Naive thymus-derived CD4-positive, alpha-beta T cell (primary cell): Measurements from ENCODE around the gene DGUOK. TPM values are rescaled to one million over a fixed set of nuclear protein-coding genes. Genes with fewer than 3 reads are reported as not detected.

Experiments
- ATAC-seq: fragments of 150-1000 bp; cut with Tn5 transposase; 2 replicates; pipeline ENCODE4 v1.10.0; 2021; ENCODE audit warnings: mild to moderate bottlenecking, moderate library complexity
- CTCF ChIA-PET: fragments of 350-600 bp; sonication (Branson Sonifier 250); formaldehyde crosslinking; loops from one replicate; lab custom pipeline; 2021; ENCODE audit warnings: antibody characterized with exemption; lab: Charles Lee
- POLR2A ChIA-PET: fragments of 350-600 bp; sonication (Branson Sonifier 250); formaldehyde crosslinking; loops from one replicate; lab custom pipeline; 2021; ENCODE audit warnings: antibody characterized with exemption, inconsistent platforms; lab: Charles Lee
- DNase-seq, 9 donors: peaks; one replicate each; pipeline versions ENCODE4 v3.0.0 to v3.0.0-alpha.2; 2020 to 2022; ENCODE audit warnings: mixed read lengths in 1 of 9
- H3K27ac ChIP-seq: one replicate; pipeline ENCODE4 v1.7.0; 2013; ENCODE audit warnings: mild to moderate bottlenecking, low read depth, low read length, moderate library complexity
- H3K27me3 ChIP-seq, 2 donors: one replicate each; pipeline ENCODE4 v1.7.0; 2013; ENCODE audit warnings: low read length in 2 of 2, mild to moderate bottlenecking in 2 of 2, moderate library complexity in 2 of 2; ENCODE audit not compliant: control insufficient read depth in 2 of 2, insufficient read depth in 2 of 2
- H3K36me3 ChIP-seq, 3 experiments: 1 replicate in 2 of 3; 2 replicates in 1 of 3; pipeline ENCODE4 v1.7.0; 2013; ENCODE audit warnings: low read length in 3 of 3, mild to moderate bottlenecking in 3 of 3, moderate library complexity in 1 of 3; ENCODE audit not compliant: insufficient read depth in 3 of 3, control insufficient read depth in 2 of 3
- H3K4me1 ChIP-seq, 2 donors: one replicate each; pipeline ENCODE4 v1.7.0; 2013; ENCODE audit warnings: low read length in 2 of 2, mild to moderate bottlenecking in 2 of 2, moderate library complexity in 1 of 2; ENCODE audit not compliant: control insufficient read depth in 2 of 2, insufficient read depth in 2 of 2
- H3K4me3 ChIP-seq: 2 replicates; pipeline ENCODE4 v1.7.0; 2013; ENCODE audit warnings: mild to moderate bottlenecking, low read length
- H3K9me3 ChIP-seq, 3 experiments: 1 replicate in 2 of 3; 2 replicates in 1 of 3; pipeline ENCODE4 v1.7.0; 2013; ENCODE audit warnings: low read length in 3 of 3; ENCODE audit not compliant: control insufficient read depth in 2 of 3
- H3K27ac Mint-ChIP-seq, 9 donors: one replicate each; pipeline ENCODE4 v1.8.0; 2020 to 2022; ENCODE audit warnings: mixed read lengths in 9 of 9, mild to moderate bottlenecking in 8 of 9, moderate library complexity in 5 of 9, inconsistent platforms in 2 of 9
- H3K27me3 Mint-ChIP-seq, 5 donors: one replicate each; pipeline ENCODE4 v1.8.0; 2021 to 2022; ENCODE audit warnings: mixed read lengths in 5 of 5, mild to moderate bottlenecking in 1 of 5
- H3K36me3 Mint-ChIP-seq, 5 donors: one replicate each; pipeline ENCODE4 v1.8.0; 2020 to 2022; ENCODE audit warnings: mixed read lengths in 5 of 5, mild to moderate bottlenecking in 3 of 5, inconsistent platforms in 1 of 5
- H3K4me1 Mint-ChIP-seq, 7 donors: one replicate each; pipeline ENCODE4 v1.8.0; 2020 to 2022; ENCODE audit warnings: mixed read lengths in 7 of 7, mild to moderate bottlenecking in 3 of 7, inconsistent platforms in 1 of 7
- H3K4me3 Mint-ChIP-seq, 10 donors: one replicate each; pipeline ENCODE4 v1.8.0; 2020 to 2022; ENCODE audit warnings: mild to moderate bottlenecking in 10 of 10, mixed read lengths in 10 of 10, moderate library complexity in 6 of 10, inconsistent platforms in 2 of 10
- H3K9me3 Mint-ChIP-seq, 11 donors: one replicate each; pipeline ENCODE4 v1.8.0; 2020 to 2022; ENCODE audit warnings: mixed read lengths in 11 of 11, mild to moderate bottlenecking in 4 of 11, inconsistent platforms in 1 of 11, moderate library complexity in 1 of 11
- intact Hi-C, 2 donors: fragments of 100-400 bp; cut with micrococcal nuclease; formaldehyde crosslinking; loops; one replicate each; pipeline ENCODE4 v1.15.1; 2023
- polyA plus RNA-seq, 2 donors: library from polyadenylated mRNA; unstranded; fragments of 300-500 nt; fragmentation: Illumina TruSeq; gene quantifications; one replicate each; pipeline ENCODE4 v1.2.3, GENCODE V29; 2021
- total RNA-seq, 6 experiments: library from RNA in 5 of 6; stranded (reverse) in 5 of 6; gene quantifications; 1 replicate in 5 of 6; 2 replicates in 1 of 6; pipeline ENCODE4 v1.2.3 and lab custom pipeline; 2021 to 2026

The DGUOK gene
- total and polyA plus RNA-seq, 7 experiments from 2014 or later = 43.1 to 220 (median 69.4) TPM

DNA sequence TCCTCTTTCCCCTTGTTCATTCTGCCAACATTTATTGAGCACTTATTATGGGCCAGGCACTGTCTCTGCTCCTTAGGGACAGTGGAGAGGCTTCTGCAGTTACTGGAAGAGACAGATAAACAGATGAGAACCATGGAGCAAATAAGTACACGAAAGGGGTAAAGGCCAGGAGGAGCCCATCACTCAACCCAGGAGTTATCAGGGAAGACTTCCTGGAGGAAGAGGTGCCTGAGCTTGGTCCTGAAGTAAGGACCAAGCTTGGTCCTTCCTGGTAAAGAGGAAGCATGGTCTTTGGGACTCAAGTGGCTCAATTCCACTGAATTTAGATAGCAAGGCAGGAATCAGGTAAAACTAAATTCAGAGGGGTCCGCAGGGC is 32.2 kb upstream of the DGUOK start:
- intact Hi-C loops = no loop called here
- no peaks in the 10 kb centered on the region for H3K9me3 Mint-ChIP-seq
- H3K36me3 Mint-ChIP-seq = no peaks in the 10 kb centered on the region
- H3K27me3 Mint-ChIP-seq = no peaks in the 10 kb centered on the region
- ChIA-PET CTCF (interaction anchor here (0.7 to 0.9 kb wide), 2 partner anchors 71 to 94 kb away, joined by 3 read pairs; no protein-coding TSS in a partner anchor), POLR2A (interaction anchor here (1.0 kb wide), 1 partner anchor 8 kb away, joined by 3 read pairs; no protein-coding TSS in a partner anchor)
- Histone ChIP-seq H3K4me3 (no peak overlapping the region), H3K27me3 (no peaks in the 10 kb centered on the region), H3K27ac (no peak overlapping the region), H3K4me1 (peaks cover 0 to 13% of the 10 kb centered on the region in 2 donors), H3K36me3 (no peaks in the 10 kb centered on the region), H3K9me3 (no peaks in the 10 kb centered on the region)
- no peak for DNase-seq
- H3K4me1 Mint-ChIP-seq = peaks cover 13 to 47% (median 36%) of the 10 kb centered on the region in 7 donors
- peak overlapping the region in 1 of 10 donors; percentile 2 for H3K4me3 Mint-ChIP-seq
- no peak for ATAC-seq
- peak overlapping the region in 5 of 9 donors; percentile 14 to 77 (median 53) for H3K27ac Mint-ChIP-seq

DNA sequence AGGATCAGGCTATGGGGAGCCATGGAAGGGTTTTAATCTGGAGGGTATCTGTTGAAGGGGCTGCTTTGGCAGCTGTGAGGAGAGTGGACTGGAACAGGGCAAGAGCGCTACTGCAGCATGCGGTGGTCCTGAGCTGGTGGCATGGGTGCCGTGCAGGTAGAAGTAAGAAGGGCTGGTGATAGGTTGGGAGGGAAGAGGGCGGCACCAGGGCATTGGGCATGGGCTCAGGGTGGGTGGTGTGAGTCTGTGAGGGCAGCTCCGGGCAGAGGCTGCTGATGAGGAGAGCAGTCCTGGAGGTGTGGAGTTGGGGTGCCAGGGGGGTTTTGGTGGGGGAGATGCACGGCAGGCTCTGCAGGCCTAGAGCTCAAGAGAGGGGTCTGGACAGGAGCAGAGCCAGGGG is 31.8 kb upstream of the DGUOK start:
- H3K4me3 Mint-ChIP-seq = peak overlapping the region in 1 of 10 donors; percentile 32
- H3K27ac Mint-ChIP-seq = peak overlapping the region in 6 of 9 donors; percentile 26 to 90 (median 54)
- H3K36me3 Mint-ChIP-seq = no peaks in the 10 kb centered on the region
- DNase-seq (no peak), ATAC-seq (no peak)
- H3K27me3 Mint-ChIP-seq = no peaks in the 10 kb centered on the region
- H3K36me3 ChIP-seq = no peaks in the 10 kb centered on the region
- peaks cover 0 to 13% of the 10 kb centered on the region in 2 donors for H3K4me1 ChIP-seq
- no peaks in the 10 kb centered on the region for H3K9me3 Mint-ChIP-seq
- ChIA-PET CTCF (interaction anchor here (0.7 to 0.9 kb wide), 2 partner anchors 71 to 94 kb away, joined by 3 read pairs; no protein-coding TSS in a partner anchor), POLR2A (interaction anchor here (1.0 kb wide), 1 partner anchor 8 kb away, joined by 3 read pairs; no protein-coding TSS in a partner anchor)
- intact Hi-C loops = loop anchor here in 1 of 2 donors (5.0 kb wide), 1 partner anchor 33 kb away; no protein-coding TSS in a partner anchor
- H3K4me1 Mint-ChIP-seq = peaks cover 13 to 47% (median 36%) of the 10 kb centered on the region in 7 donors
- H3K27ac ChIP-seq = no peak overlapping the region
- no peaks in the 10 kb centered on the region for H3K27me3 ChIP-seq
- no peaks in the 10 kb centered on the region for H3K9me3 ChIP-seq
- no peak overlapping the region for H3K4me3 ChIP-seq

DNA sequence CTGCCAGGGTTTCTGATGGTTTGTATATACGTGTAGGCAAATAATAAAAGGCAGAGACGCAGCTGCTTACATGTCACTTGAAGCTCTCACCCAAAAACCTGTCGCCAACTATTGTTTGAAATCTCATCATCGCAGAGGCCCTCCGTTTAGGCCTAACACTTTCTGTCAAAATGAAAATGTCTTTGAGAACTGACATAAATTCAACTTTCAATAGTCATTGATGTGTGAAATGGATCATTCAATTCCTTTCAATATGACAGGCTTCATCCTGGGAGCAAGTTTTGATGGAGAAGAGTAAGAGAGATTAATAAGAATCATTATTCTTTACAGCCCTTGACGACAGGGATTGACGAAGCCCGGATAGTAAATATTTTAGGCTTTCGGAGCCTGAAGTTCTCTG is 31.2 kb upstream of the DGUOK start:
- no peaks in the 10 kb centered on the region for H3K9me3 ChIP-seq
- H3K27me3 ChIP-seq = no peaks in the 10 kb centered on the region
- ChIA-PET POLR2A (interaction anchor here (1.0 kb wide), 1 partner anchor 32 kb away, joined by 4 read pairs; the partner anchor contains the start of gene DGUOK), CTCF (interaction anchor here (0.7 to 0.9 kb wide), 2 partner anchors 72 to 93 kb away, joined by 3 read pairs; no protein-coding TSS in a partner anchor)
- Mint-ChIP-seq H3K27me3 (no peaks in the 10 kb centered on the region), H3K36me3 (no peaks in the 10 kb centered on the region), H3K4me3 (peak overlapping the region in 1 of 10 donors; percentile 32), H3K4me1 (peaks cover 13 to 47% (median 36%) of the 10 kb centered on the region in 7 donors), H3K9me3 (no peaks in the 10 kb centered on the region), H3K27ac (peak overlapping the region in 7 of 9 donors; percentile 26 to 90 (median 54))
- no peak overlapping the region for H3K27ac ChIP-seq
- DNase-seq = no peak
- H3K36me3 ChIP-seq = no peaks in the 10 kb centered on the region
- H3K4me1 ChIP-seq = peaks cover 0 to 13% of the 10 kb centered on the region in 2 donors
- H3K4me3 ChIP-seq = no peak overlapping the region
- intact Hi-C loops = loop anchor here in 1 of 2 donors (5.0 kb wide), 1 partner anchor 33 kb away; no protein-coding TSS in a partner anchor
- no peak for ATAC-seq

DNA sequence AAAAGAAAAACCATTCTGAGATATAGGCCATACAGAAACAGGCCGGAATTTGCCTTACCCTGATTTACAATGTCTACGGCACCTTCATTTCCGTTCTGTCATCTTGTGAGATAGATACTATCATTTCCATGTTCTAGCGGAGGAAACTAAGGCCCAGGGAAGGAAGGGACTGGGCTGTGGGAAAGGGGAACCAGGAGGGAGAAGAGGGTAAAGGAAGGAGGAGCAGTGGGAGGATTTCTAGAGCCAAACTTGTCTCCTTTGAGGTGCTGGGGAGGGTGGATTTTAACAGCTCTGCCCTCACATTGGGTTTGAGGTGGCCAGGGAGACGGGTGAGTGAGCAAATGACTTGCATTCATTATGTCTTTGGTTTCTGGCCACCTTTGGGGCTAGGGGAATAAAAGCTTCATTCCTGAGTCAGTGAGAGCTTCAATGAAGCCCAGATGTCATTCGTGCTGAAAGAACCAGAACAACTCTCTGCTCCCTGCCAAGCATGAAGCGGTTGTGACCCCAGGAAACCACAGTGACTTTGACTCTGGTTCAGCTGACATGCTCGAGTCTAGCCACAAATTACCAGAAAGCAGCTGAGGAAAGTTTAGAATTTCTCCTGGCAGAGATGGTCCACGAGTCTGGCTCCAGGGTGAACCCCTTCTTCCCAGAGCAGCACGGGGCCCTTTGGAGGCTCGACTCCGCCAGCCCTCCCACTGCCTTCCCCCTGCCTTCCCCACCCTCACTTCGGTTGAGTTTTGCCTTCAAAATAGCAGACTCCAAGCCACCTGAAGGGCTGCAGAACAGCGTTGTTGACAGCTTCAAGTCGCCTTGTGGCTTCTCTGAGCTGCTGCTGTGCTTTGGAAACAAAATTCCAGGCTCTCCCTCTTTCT is 30.1 kb upstream of the DGUOK start:
- CTCF ChIA-PET = interaction anchor here (0.7 kb wide), 1 partner anchor 135 kb away, joined by 3 read pairs; no protein-coding TSS in a partner anchor
- no peaks in the 10 kb centered on the region for H3K36me3 Mint-ChIP-seq
- intact Hi-C loops = loop anchor here in 1 of 2 donors (5.0 kb wide), 1 partner anchor 34 kb away; no protein-coding TSS in a partner anchor

DNA sequence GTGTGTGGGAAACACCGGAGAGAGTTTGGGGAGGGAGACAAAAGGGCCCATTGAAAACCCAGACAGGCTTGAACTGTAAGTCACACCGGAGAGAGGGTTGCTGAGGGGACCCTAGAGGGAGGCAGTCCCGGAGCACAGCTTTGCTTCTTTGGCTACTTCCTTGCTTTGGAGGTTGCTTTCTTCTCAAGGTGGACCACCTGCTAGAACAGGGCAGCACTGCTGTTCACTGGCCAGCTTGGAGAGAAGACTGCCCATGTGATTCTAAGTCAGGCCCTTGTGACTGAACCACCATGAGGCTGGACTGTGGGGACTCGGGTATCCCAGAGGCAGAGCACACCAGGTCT is 29.5 kb upstream of the DGUOK start:
- H3K4me3 ChIP-seq = no peak overlapping the region
- H3K9me3 Mint-ChIP-seq = no peaks in the 10 kb centered on the region
- H3K4me3 Mint-ChIP-seq = peak overlapping the region in 6 of 10 donors; percentile 57 to 90 (median 74)
- no peaks in the 10 kb centered on the region for H3K27me3 ChIP-seq
- ChIA-PET POLR2A (interaction anchor here (1.0 kb wide), 1 partner anchor 52 kb away, joined by 3 read pairs; no protein-coding TSS in a partner anchor), CTCF (interaction anchor here (0.7 kb wide), 1 partner anchor 135 kb away, joined by 3 read pairs; no protein-coding TSS in a partner anchor)
- H3K4me1 Mint-ChIP-seq = peaks cover 14 to 54% (median 40%) of the 10 kb centered on the region in 7 donors
- peak overlapping the region; percentile 74 to 96 (median 91) for H3K27ac Mint-ChIP-seq
- DNase-seq = no peak
- H3K9me3 ChIP-seq = no peaks in the 10 kb centered on the region
- no peaks in the 10 kb centered on the region for H3K36me3 ChIP-seq
- no peak for ATAC-seq
- peaks cover 0 to 13% of the 10 kb centered on the region in 2 donors for H3K4me1 ChIP-seq
- no peaks in the 10 kb centered on the region for H3K36me3 Mint-ChIP-seq
- H3K27me3 Mint-ChIP-seq = no peaks in the 10 kb centered on the region
- peak overlapping the region; percentile 65 for H3K27ac ChIP-seq
- intact Hi-C loops = loop anchor here in 1 of 2 donors (5.0 kb wide), 1 partner anchor 35 kb away; no protein-coding TSS in a partner anchor

More for the DNA sequence above, 30.1 kb upstream of the DGUOK start:
- Histone ChIP-seq H3K27me3 (no peaks in the 10 kb centered on the region), H3K36me3 (no peaks in the 10 kb centered on the region), H3K9me3 (no peaks in the 10 kb centered on the region), H3K4me3 (no peak overlapping the region), H3K27ac (peak overlapping the region; percentile 65), H3K4me1 (peaks cover 0 to 13% of the 10 kb centered on the region in 2 donors)
- Mint-ChIP-seq H3K27me3 (no peaks in the 10 kb centered on the region), H3K4me3 (peak overlapping the region; percentile 57 to 90 (median 74)), H3K27ac (peak overlapping the region; percentile 74 to 96 (median 91)), H3K9me3 (no peaks in the 10 kb centered on the region), H3K4me1 (peaks cover 14 to 50% (median 37%) of the 10 kb centered on the region in 7 donors)
- peak; percentile 81 for ATAC-seq
- POLR2A ChIA-PET = interaction anchor here (1.0 kb wide), 2 partner anchors 30 to 53 kb away, joined by 3 to 4 read pairs; partner anchors contain the start of gene DGUOK
- DNase-seq = peak in 8 of 9 donors; percentile 22 to 52 (median 37)

DNA sequence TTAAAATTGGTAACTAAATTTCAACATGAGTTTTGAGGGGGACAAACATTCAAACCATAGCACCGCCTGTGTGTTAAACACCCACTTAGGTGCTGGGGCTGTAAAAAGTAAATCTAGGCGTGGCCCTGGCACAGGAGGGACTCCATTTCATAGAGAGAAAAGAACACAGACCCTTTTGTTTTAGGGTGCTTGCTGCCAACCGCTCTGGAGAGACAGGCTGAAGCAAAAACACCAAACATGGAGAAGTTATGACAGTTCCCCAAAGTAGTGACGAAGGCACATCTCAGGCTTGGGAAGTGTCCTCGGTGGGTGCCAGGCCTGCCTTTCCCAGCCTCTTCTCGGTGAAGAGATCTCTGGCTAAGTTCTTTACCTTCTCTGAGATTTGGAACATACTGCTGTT is 28.7 kb upstream of the DGUOK start:
- Mint-ChIP-seq H3K27ac (peak overlapping the region in 1 of 9 donors; percentile 90), H3K9me3 (no peaks in the 10 kb centered on the region), H3K4me3 (no peak overlapping the region), H3K36me3 (no peaks in the 10 kb centered on the region), H3K4me1 (peaks cover 14 to 58% (median 44%) of the 10 kb centered on the region in 7 donors), H3K27me3 (peaks cover 0 to 4% (median 0%) of the 10 kb centered on the region in 5 donors)
- ATAC-seq (no peak), DNase-seq (no peak)
- intact Hi-C loops = loop anchor here in 1 of 2 donors (5.0 kb wide), 1 partner anchor 36 kb away; no protein-coding TSS in a partner anchor
- ChIA-PET POLR2A (interaction anchor here (1.0 kb wide), 1 partner anchor 51 kb away, joined by 3 read pairs; no protein-coding TSS in a partner anchor), CTCF (interaction anchor here (1.3 kb wide), 1 partner anchor 10 kb away, joined by 3 read pairs; no protein-coding TSS in a partner anchor)
- no peaks in the 10 kb centered on the region for H3K9me3 ChIP-seq
- no peak overlapping the region for H3K4me3 ChIP-seq
- H3K27me3 ChIP-seq = no peaks in the 10 kb centered on the region
- H3K36me3 ChIP-seq = no peaks in the 10 kb centered on the region
- peaks cover 0 to 13% of the 10 kb centered on the region in 2 donors for H3K4me1 ChIP-seq
- no peak overlapping the region for H3K27ac ChIP-seq
